ES-I3 (cell line): ENCODE measurements around the gene TMEM69.
"Not testable (repeated sequence)": the region's sequence is repeated elsewhere in the genome, so short reads cannot be mapped to it uniquely, and the experiment has no call there.

Experiments used
- H3K36me3 ChIP-seq: 2 replicates; pipeline ENCODE4 v1.6.1; 2013; ENCODE audit warnings: mild to moderate bottlenecking, low read length, control low read depth, moderate library complexity; ENCODE audit not compliant: insufficient read depth
- H3K4me1 ChIP-seq: 2 replicates; pipeline ENCODE4 v1.6.1; 2013; ENCODE audit warnings: mild to moderate bottlenecking, control low read depth, low read length; ENCODE audit not compliant: insufficient read depth
- H3K9ac ChIP-seq: 2 replicates; pipeline ENCODE4 v1.6.1; 2013; ENCODE audit warnings: low read depth, mild to moderate bottlenecking, low read length, moderate library complexity
- H3K9me3 ChIP-seq: 2 replicates; pipeline ENCODE4 v1.6.1; 2013; ENCODE audit warnings: mild to moderate bottlenecking, low read length, moderate library complexity; ENCODE audit not compliant: control insufficient read depth, insufficient read depth

Gene TMEM69

DNA sequence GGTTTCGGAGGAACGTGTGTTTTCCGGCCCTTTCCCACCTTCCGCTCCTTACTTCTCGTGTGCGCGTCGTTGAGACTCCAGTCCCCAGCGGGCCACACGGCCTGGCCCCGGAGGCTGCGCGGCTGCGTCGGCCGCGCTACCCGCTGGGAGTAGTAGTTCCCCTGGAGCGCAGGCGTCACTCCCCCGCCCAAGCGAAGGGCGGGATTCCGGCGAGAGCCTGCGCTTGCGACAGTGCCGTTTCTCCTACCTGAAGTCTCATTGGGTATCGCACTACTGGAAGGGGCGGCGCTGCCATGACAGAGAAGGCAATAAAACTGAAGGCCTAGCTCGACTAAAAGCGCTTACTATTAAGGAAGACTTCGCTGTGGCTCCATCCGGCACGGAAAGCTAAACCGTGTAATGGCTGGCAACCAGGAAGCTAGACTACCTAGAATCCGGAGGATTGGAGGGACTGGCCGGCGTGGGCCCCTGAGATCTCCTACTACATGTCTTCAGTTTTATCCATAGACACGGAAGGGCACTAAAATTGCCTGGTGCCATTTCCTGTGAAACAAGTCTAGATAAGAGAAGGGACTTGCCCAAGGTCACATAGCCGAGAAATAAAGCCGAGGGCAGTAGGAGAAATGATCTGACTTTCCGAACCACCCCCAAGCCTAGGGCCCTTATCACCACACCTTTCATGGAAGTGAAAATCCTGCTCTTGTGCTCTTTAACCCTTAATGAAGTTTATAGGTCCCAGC lies 797 bp upstream of the TMEM69 start:
- H3K9ac ChIP-seq, result peak overlapping the region; percentile 98
- peaks cover 11% of the 10 kb centered on the region for H3K4me1 ChIP-seq
- H3K36me3 ChIP-seq, result no peaks in the 10 kb centered on the region
- H3K9me3 ChIP-seq, result no peaks in the 10 kb centered on the region

- H3K9me3 ChIP-seq, result not testable (repeated sequence)
- H3K36me3 ChIP-seq, result peaks cover 18% of the 10 kb centered on the region
These were observed 5.8 kb downstream of the TMEM69 start for GRCh38 chr1:45693811-45694210.

DNA sequence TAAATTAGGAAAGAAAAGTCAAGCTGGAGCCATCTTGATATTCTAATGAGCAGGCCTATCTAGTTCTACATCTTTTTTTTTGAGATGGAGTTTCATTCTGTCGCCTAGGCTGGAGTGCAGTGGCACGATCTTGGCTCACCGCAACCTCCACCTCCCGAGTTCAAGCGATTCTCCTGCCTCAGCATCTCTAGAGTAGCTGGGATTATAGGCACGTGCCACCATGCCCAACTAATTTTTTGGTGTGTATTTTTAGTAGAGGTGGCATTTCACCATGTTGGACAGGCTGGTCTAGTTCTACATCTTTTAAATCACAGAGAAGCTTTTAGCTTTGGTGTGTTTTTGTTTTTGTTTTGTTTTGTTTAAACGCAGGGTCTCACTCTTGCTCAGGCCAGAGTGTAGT lies 6.8 kb downstream of the TMEM69 start:
- Histone ChIP-seq H3K9ac (no peak overlapping the region), H3K9me3 (no peaks in the 10 kb centered on the region), H3K4me1 (no peaks in the 10 kb centered on the region), H3K36me3 (peaks cover 18% of the 10 kb centered on the region)

More at GRCh38 chr1:45693811-45694210, 5.8 kb downstream of the TMEM69 start:
- not testable (repeated sequence) for H3K4me1 ChIP-seq, H3K9ac ChIP-seq

DNA sequence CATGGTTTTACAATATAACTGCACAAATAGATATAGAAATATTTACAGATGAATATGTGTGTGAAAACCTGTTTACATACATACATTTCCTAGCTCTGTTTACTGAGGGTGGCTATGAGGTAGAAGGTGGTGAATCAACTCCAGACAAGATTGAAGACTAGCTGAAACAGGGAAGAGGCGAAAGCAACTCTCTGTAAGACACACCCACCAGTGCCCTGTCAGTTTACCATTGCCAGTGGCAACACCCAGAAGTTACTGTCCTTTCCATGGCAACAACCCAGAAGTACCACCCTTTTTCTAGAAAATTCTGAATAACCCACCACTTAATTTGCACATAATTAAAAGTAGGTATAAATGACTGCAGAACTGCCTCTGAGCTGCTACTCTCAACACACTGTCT lies 16.7 kb downstream of the TMEM69 start:
- H3K4me1 ChIP-seq, result no peaks in the 10 kb centered on the region
- no peaks in the 10 kb centered on the region for H3K9me3 ChIP-seq
- H3K9ac ChIP-seq, result no peak overlapping the region
- no peaks in the 10 kb centered on the region for H3K36me3 ChIP-seq

DNA sequence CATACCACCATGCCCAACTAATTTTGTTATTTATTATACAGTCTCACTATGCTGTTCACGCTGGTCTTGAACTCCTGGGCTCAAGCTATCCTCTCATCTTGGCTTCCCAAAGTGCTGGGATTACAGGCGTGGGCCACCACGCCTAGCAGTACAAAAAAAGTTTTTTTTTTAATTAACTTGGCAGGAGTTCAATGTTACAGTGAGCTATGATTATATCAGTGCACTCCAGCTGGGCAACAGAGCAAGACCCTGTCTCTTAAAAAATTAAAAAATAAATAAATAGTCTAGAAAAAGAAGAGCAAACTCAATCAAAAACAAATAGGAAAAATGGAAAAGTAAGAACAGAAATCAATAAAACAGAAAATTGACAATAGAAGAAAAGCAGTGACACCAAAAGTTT lies 25.7 kb downstream of the TMEM69 start:
- Histone ChIP-seq H3K4me1 (no peaks in the 10 kb centered on the region), H3K9ac (no peak overlapping the region), H3K36me3 (no peaks in the 10 kb centered on the region), H3K9me3 (no peaks in the 10 kb centered on the region)

DNA sequence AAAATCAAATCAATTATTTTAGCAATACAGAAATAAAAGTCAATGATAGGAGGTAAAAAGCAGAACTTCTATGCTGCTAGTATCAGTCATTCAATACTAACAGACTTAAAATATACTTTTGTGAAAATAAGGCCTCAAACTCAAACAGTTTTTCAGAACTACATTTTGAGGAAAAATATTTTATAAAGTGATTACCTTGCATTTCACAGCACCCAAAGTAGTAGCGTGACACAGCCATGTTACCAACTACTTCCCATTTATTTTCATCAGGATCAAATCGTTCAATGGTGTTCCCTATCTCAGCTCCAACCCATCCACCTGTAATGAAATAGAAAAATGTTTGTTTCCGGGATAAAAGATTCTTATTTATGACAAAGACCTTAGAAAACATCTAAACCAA lies 28.7 kb downstream of the TMEM69 start:
- no peaks in the 10 kb centered on the region for H3K4me1 ChIP-seq
- H3K9me3 ChIP-seq, result no peaks in the 10 kb centered on the region
- no peak overlapping the region for H3K9ac ChIP-seq
- no peaks in the 10 kb centered on the region for H3K36me3 ChIP-seq

- not testable (repeated sequence) for H3K36me3 ChIP-seq, H3K9me3 ChIP-seq, H3K4me1 ChIP-seq, H3K9ac ChIP-seq
These were observed 29.4 kb downstream of the TMEM69 start for GRCh38 chr1:45717386-45717785.

DNA sequence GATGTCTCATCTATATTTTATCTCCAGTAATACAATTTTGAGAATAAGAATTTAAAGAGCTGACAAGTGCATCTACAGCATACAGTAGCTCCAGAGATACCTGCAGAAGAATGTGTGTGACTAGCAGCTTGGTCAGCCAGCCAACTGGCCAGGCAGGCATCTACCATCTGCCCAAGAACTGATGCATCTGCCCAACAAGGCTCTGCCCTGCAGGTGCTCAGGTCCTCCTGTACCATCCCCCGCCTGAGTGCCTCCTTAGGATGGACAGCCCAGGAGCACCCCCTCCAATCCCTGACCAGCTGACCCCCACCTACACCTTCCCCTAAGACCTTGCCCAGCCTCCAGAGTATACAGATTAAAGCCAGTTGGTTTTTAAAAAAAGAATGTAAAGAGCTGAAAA lies 30.3 kb downstream of the TMEM69 start:
- Histone ChIP-seq H3K9me3 (no peaks in the 10 kb centered on the region), H3K9ac (no peak overlapping the region), H3K4me1 (no peaks in the 10 kb centered on the region), H3K36me3 (no peaks in the 10 kb centered on the region)

- no peak overlapping the region for H3K9ac ChIP-seq
- H3K9me3 ChIP-seq, result no peaks in the 10 kb centered on the region
- H3K36me3 ChIP-seq, result no peaks in the 10 kb centered on the region
- H3K4me1 ChIP-seq, result no peaks in the 10 kb centered on the region
These were observed 33.2 kb downstream of the TMEM69 start for GRCh38 chr1:45721207-45721606.

GRCh38 chr1:45722809-45723208 lies 34.8 kb downstream of the TMEM69 start:
- H3K4me1 ChIP-seq, result no peaks in the 10 kb centered on the region
- H3K9me3 ChIP-seq, result no peaks in the 10 kb centered on the region
- H3K9ac ChIP-seq, result no peak overlapping the region

DNA sequence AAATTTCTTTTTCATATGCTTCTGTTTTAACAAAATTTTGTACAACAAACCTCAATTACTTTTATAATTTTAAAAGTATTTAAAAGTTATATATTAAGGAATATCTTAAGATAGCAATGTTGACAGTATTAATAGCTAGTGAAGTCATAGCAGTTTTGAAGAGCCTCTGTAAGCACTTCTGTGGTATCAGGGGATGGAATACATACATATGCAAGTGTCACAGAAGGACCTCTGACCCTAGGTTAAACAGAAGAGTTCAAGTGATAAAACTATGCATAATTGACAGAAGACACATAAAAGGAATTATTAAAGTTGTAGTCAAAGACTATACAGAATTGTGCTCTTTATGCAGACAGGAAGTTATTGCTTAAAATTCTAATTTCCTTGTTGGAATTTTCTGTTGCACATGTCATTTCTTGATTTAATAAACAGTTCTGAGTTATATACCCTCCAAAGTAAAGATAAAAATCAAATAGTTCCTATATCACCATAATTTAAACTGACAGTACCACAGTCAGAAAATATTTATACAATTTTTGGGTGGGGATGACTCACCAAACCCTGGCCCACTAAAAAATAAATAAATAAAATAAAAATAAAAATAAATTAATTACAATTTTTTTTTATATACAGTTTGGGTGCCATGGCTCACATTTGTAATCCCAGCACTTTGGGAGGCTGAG lies 35.4 kb downstream of the TMEM69 start:
- Histone ChIP-seq H3K36me3 (no peaks in the 10 kb centered on the region), H3K9ac (no peak overlapping the region), H3K9me3 (no peaks in the 10 kb centered on the region), H3K4me1 (no peaks in the 10 kb centered on the region)

More at GRCh38 chr1:45722809-45723208, 34.8 kb downstream of the TMEM69 start:
- H3K36me3 ChIP-seq, result no peaks in the 10 kb centered on the region

DNA sequence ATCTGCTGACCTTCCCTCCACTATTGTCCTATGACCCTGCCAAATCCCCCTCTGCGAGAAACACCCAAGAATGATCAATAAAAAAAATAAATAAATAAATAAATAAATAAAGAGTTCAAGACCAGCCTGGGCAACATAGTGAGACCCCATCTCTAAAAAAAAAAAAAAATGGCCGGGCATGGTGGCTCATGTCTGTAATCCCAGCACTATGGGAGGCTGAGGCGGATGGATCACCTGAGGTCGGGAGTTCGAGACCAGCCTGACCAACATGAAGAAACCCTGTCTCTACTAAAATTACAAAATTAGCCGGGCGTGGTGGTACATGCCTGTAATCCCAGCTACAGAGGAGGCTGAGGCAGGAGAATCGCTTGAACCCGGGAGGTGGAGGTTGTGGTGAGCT lies 38.0 kb downstream of the TMEM69 start:
- H3K9me3 ChIP-seq, H3K36me3 ChIP-seq, H3K4me1 ChIP-seq, H3K9ac ChIP-seq: not testable (repeated sequence)

GRCh38 chr1:45730075-45730779 lies 42.2 kb downstream of the TMEM69 start:
- no peaks in the 10 kb centered on the region for H3K36me3 ChIP-seq
- H3K9ac ChIP-seq, result no peak overlapping the region
- H3K9me3 ChIP-seq, result no peaks in the 10 kb centered on the region
- H3K4me1 ChIP-seq, result no peaks in the 10 kb centered on the region

- H3K9me3 ChIP-seq, result no peaks in the 10 kb centered on the region
- no peaks in the 10 kb centered on the region for H3K4me1 ChIP-seq
- no peak overlapping the region for H3K9ac ChIP-seq
- no peaks in the 10 kb centered on the region for H3K36me3 ChIP-seq
These were observed 42.9 kb downstream of the TMEM69 start for GRCh38 chr1:45730780-45731319.
